Subcutaneous adipose tissue (tissue), 4 donors: Measurements from ENCODE around the gene PRSS22. TPM values are rescaled to one million over a fixed set of nuclear protein-coding genes. Genes with fewer than 3 reads are reported as not detected.

ENCODE experiments used
- CTCF ChIP-seq: fragments of 450-650 bp; IDR thresholded peaks from one replicate; pipeline ENCODE4 v1.5.1; 2016; ENCODE audit warnings: low read depth, mild to moderate bottlenecking, control low read depth, antibody characterized with exemption, moderate library complexity
- total RNA-seq, 4 donors: library from RNA; depleted of rRNA; stranded (reverse); fragments of >200 nt; gene quantifications; one replicate each; pipeline ENCODE4 v1.1.0, GENCODE V29; 2016

PRSS22 gene
- total RNA-seq, 4 donors from 2014 or later = 1.5 TPM; not detected in 3

GRCh38 chr16:2884041-2884451 is 26.1 kb upstream of the PRSS22 start:
- TF ChIP-seq CTCF = no peak

- no peak for TF ChIP-seq CTCF
These were observed 25.5 kb upstream of the PRSS22 start for GRCh38 chr16:2883458-2883908.

- TF ChIP-seq CTCF = no peak
These were observed 24.9 kb upstream of the PRSS22 start, which contains the start of gene FLYWCH2 for GRCh38 chr16:2882650-2883457. FLYWCH2 (plus strand) TSS chr16:2883215; CDS start chr16:2896450, 13,235 bp downstream.

- no peak for TF ChIP-seq CTCF
These were observed 24.0 kb upstream of the PRSS22 start for GRCh38 chr16:2881783-2882649.

- no peak for TF ChIP-seq CTCF
These were observed 22.0 kb upstream of the PRSS22 start for GRCh38 chr16:2879854-2880508.

GRCh38 chr16:2874912-2875362 is 17.0 kb upstream of the PRSS22 start:
- no peak for TF ChIP-seq CTCF
